ENCODE results near the gene NOL4. TPM values are rescaled to one million over a fixed set of nuclear protein-coding genes. Genes with fewer than 3 reads are reported as not detected.
A peak's percentile ranks its signal among the peaks of the same experiment; 100 is the strongest.
"Not testable (repeated sequence)": the region's sequence is repeated elsewhere in the genome, so short reads cannot be mapped to it uniquely, and the experiment has no call there.

Gene NOL4
- total and polyA plus RNA-seq, 10 of the 15 experiments (the other 5 are each of a cell fraction or from before 2014, with no cell fraction given): 1.3 to 10.0 (median 6.3) TPM

- TF ChIP-seq RAD21 (IDR thresholded peaks at IDR 0.05; ENCODE audit: insufficient read depth, low read depth, low read length) (peak; percentile 6; the same call in 1 of the 2 replicates), BACH1 (IDR thresholded peaks at IDR 0.05; ENCODE audit: borderline replicate concordance) (no peak), SMARCA5 (IDR thresholded peaks at IDR 0.05) (no peak), ZNF24 (IDR thresholded peaks at IDR 0.05) (no peak), NRF1 (conservative IDR thresholded peaks at IDR 0.05; ENCODE audit: low read depth, low read length) (0 out of 2 replicates have a peak, but pooled peaks have one; percentile 3), IKZF1 (conservative IDR thresholded peaks at IDR 0.05) (peak; percentile 68), GATAD2B (conservative IDR thresholded peaks at IDR 0.05; ENCODE audit: low read depth) (0 out of 2 replicates have a peak, but pooled peaks have one; percentile 35), SIN3A (IDR thresholded peaks at IDR 0.05; ENCODE audit: low read depth, low read length) (no peak), CREB1 (IDR thresholded peaks at IDR 0.05; ENCODE audit: low read depth) (0 out of 2 replicates have a peak, but pooled peaks have one; percentile 43), CHD4 (IDR thresholded peaks at IDR 0.05) (no peak), SMC3 (IDR thresholded peaks at IDR 0.05; ENCODE audit: borderline replicate concordance, low read length) (peak; percentile 30; the same call in 1 of the 2 replicates), MLLT1 (IDR thresholded peaks at IDR 0.05) (peak; percentile 36; the same call in 1 of the 2 replicates), TBL1XR1 (IDR thresholded peaks at IDR 0.05; ENCODE audit: low read depth, low read length) (no peak), CREM (IDR thresholded peaks at IDR 0.05; ENCODE audit: low read depth) (peak; percentile 42; the same call in 1 of the 2 replicates), SUPT20H (IDR thresholded peaks at IDR 0.05; ENCODE audit: borderline replicate concordance, control insufficient read depth, low read depth, low read length) (no peak), ZNF274 (IDR thresholded peaks at IDR 0.05; ENCODE audit: insufficient read depth, insufficient read length) (no peak)
- TF ChIP-seq, protein P1, sequence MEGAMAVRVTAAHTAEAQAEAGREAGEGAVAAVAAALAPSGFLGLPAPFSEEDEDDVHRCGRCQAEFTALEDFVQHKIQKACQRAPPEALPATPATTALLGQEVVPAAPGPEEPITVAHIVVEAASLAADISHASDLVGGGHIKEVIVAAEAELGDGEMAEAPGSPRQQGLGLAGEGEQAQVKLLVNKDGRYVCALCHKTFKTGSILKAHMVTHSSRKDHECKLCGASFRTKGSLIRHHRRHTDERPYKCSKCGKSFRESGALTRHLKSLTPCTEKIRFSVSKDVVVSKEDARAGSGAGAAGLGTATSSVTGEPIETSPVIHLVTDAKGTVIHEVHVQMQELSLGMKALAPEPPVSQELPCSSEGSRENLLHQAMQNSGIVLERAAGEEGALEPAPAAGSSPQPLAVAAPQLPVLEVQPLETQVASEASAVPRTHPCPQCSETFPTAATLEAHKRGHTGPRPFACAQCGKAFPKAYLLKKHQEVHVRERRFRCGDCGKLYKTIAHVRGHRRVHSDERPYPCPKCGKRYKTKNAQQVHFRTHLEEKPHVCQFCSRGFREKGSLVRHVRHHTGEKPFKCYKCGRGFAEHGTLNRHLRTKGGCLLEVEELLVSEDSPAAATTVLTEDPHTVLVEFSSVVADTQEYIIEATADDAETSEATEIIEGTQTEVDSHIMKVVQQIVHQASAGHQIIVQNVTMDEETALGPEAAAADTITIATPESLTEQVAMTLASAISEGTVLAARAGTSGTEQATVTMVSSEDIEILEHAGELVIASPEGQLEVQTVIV (IDR thresholded peaks at IDR 0.05; ENCODE audit: borderline replicate concordance, partially characterized antibody): no peak
These were observed at the start of gene NOL4 (continued) for GRCh38 chr18:34224423-34225217.

DNA sequence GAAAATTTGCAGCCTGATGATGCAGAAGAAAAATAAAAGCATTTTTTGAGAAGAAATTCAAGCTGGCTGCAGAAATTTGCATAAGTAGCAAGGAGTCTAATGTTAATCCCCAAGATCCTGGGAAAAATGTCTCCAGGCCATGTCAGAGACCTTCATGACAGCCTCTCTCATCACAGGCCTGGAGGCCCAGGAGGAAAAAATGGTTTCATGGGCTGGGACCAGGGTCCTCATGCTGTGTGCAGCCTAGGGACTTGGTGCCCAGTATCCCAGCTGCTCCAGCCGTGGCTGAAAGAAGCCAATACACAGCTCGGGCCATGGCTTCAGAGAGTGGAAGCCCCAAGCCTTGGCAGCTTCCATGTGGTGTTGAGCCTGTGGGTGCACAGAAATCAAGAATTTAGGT lies 41.3 kb upstream of the NOL4 start:
- H3K9ac ChIP-seq (ENCODE audit: control insufficient read depth, insufficient read depth, low read length); BruUV-seq (replicated peaks); SMC1A ChIA-PET (ENCODE audit: uncharacterized antibody, unreplicated experiment); POLR2A ChIA-PET; H3K27me3 ChIP-seq (replicated peaks in 1 of 2; ENCODE audit: control insufficient read depth in 2 of 2, insufficient read depth in 2 of 2, low read length in 1 of 2); H3K4me1 ChIP-seq (ENCODE audit: control insufficient read depth, insufficient read depth, low read length); H3K79me2 ChIP-seq (ENCODE audit: control insufficient read depth, insufficient read depth, low read length); H3K27ac ChIP-seq (ENCODE audit: control insufficient read depth, insufficient read depth); H3K4me2 ChIP-seq (ENCODE audit: control insufficient read depth, insufficient read depth); FAIRE-seq; CTCF ChIA-PET; H3K4me3 ChIP-seq; intact Hi-C loops (cut with micrococcal nuclease; ENCODE audit: unreplicated experiment); in situ Hi-C loops (cut with MboI); ATAC-seq; DNase-seq (ENCODE audit: low read depth, low spot score); H3K9me3 ChIP-seq (replicated peaks; ENCODE audit: control insufficient read depth, insufficient read depth, low read length); H3K36me3 ChIP-seq (ENCODE audit: control insufficient read depth in 2 of 2, insufficient read depth in 2 of 2, low read length in 1 of 2); RAD21 ChIA-PET (ENCODE audit: unreplicated experiment); H2AFZ ChIP-seq (ENCODE audit: control insufficient read depth, low read depth, low read length); H4K20me1 ChIP-seq (ENCODE audit: control insufficient read depth, insufficient read depth): not testable (repeated sequence)
- WGBS (ENCODE audit: insufficient coverage, insufficient replicate concordance, low lambda C conversion rate, missing lambda C conversion rate): 0% methylated on average over 2 of the region's 2 CpGs
